H1 (cell line): ENCODE results near the gene CUEDC2. TPM values are rescaled to one million over a fixed set of nuclear protein-coding genes. Genes with fewer than 3 reads are reported as not detected.

Experiments
- CTCF ChIA-PET: fragments of 300-600 bp; sonication (Branson Sonifier 250); formaldehyde crosslinking; loops from one replicate; lab custom pipeline; 2021; ENCODE audit not compliant: partially characterized antibody; lab: Charles Lee
- POLR2A ChIA-PET: fragments of 300-600 bp; sonication (Branson Sonifier 250); formaldehyde crosslinking; loops from one replicate; lab custom pipeline; 2021; ENCODE audit warnings: inconsistent platforms; ENCODE audit not compliant: partially characterized antibody; lab: Charles Lee
- DNase-seq, 2 experiments: peaks; one replicate each; pipeline versions ENCODE4 v3.0.0 to v3.0.0-alpha.2; 2010 to 2022; ENCODE audit warnings: low spot score in 2 of 2, low read depth in 1 of 2, mixed read lengths in 1 of 2
- FAIRE-seq: peaks from 2 replicates; lab custom pipeline; 2011; peaks lifted over from hg19 to GRCh38; lab: Jason Lieb, UNC
- H2AFZ ChIP-seq: 2 replicates; pipeline ENCODE4 v1.8.1; 2012; ENCODE audit warnings: low read length, inconsistent platforms
- H2AK5ac ChIP-seq: 2 replicates; pipeline ENCODE4 v1.6.1; 2013; ENCODE audit warnings: low read depth, low read length
- H2BK120ac ChIP-seq: replicated peaks from 2 replicates; pipeline ENCODE3; 2013; ENCODE audit warnings: low read depth, low read length, inconsistent platforms
- H2BK12ac ChIP-seq: 2 replicates; pipeline ENCODE4 v1.6.1; 2013; ENCODE audit warnings: low read depth, low read length
- H2BK15ac ChIP-seq: 2 replicates; pipeline ENCODE4 v1.6.1; 2013; ENCODE audit warnings: low read length
- H2BK20ac ChIP-seq: 2 replicates; pipeline ENCODE4 v1.6.1; 2013; ENCODE audit warnings: low read length
- H2BK5ac ChIP-seq: 2 replicates; pipeline ENCODE4 v1.6.1; 2013; ENCODE audit warnings: low read depth, low read length
- H3K14ac ChIP-seq: 2 replicates; pipeline ENCODE4 v1.6.1; 2013; ENCODE audit warnings: inconsistent platforms; ENCODE audit not compliant: insufficient read length
- H3K18ac ChIP-seq: 2 replicates; pipeline ENCODE4 v1.6.1; 2013; ENCODE audit warnings: low read length; ENCODE audit errors: extremely low read depth
- H3K23ac ChIP-seq: 2 replicates; pipeline ENCODE4 v1.6.1; 2013; ENCODE audit warnings: inconsistent platforms; ENCODE audit not compliant: insufficient read length
- H3K23me2 ChIP-seq: 2 replicates; pipeline ENCODE4 v1.6.1; 2013; ENCODE audit warnings: low read depth, low read length
- H3K27ac ChIP-seq: 2 replicates; pipeline ENCODE4 v1.6.1; 2011; ENCODE audit warnings: low read depth, low read length, inconsistent platforms
- H3K27me3 ChIP-seq, 4 experiments: replicated peaks in 1 of 4; 1 replicate in 1 of 4; 2 replicates in 3 of 4; pipeline versions ENCODE4 v1.6.1 to v1.8.1; 2011 to 2013; ENCODE audit warnings: low read length in 3 of 4, mild to moderate bottlenecking in 3 of 4, inconsistent platforms in 2 of 4, mixed read lengths in 2 of 4, moderate library complexity in 1 of 4; ENCODE audit not compliant: control insufficient read depth in 3 of 4, insufficient read depth in 3 of 4; ENCODE audit errors: extremely low read depth in 1 of 4
- H3K36me3 ChIP-seq, 4 experiments: 2 replicates each; pipeline versions ENCODE4 v1.6.1 to v1.8.1; 2011 to 2013; ENCODE audit warnings: mild to moderate bottlenecking in 4 of 4, low read length in 3 of 4, moderate library complexity in 2 of 4, control low read depth in 1 of 4, inconsistent platforms in 1 of 4; ENCODE audit not compliant: insufficient read depth in 4 of 4, control insufficient read depth in 2 of 4
- H3K4ac ChIP-seq: replicated peaks from 2 replicates; pipeline ENCODE3; 2013; ENCODE audit warnings: low read length, low read depth, mixed read lengths, inconsistent platforms; ENCODE audit not compliant: insufficient read length
- H3K4me1 ChIP-seq, 4 experiments: replicated peaks in 1 of 4; 1 replicate in 1 of 4; 2 replicates in 3 of 4; pipeline versions ENCODE4 v1.6.1 to v1.8.1; 2011 to 2013; ENCODE audit warnings: low read length in 3 of 4, inconsistent platforms in 2 of 4, mixed read lengths in 1 of 4; ENCODE audit not compliant: insufficient read depth in 4 of 4, control insufficient read depth in 3 of 4
- H3K4me2 ChIP-seq, 2 experiments: 2 replicates each; pipeline versions ENCODE4 v1.6.1 to v1.8.1; 2011 to 2013; ENCODE audit warnings: low read depth in 2 of 2, low read length in 2 of 2, control low read depth in 1 of 2, inconsistent platforms in 1 of 2, mild to moderate bottlenecking in 1 of 2; ENCODE audit not compliant: insufficient read depth in 1 of 2
- H3K4me3 ChIP-seq, 4 experiments: fragments of 200-600, 300-600 bp in 1 of 4; sonication (generic), shearing (Covaris generic), sonication (Bioruptor Twin) in 1 of 4; 2 replicates each; pipeline versions ENCODE4 v1.5.1 to v1.8.1; 2011 to 2016; ENCODE audit warnings: low read length in 4 of 4, low read depth in 3 of 4, control low read depth in 2 of 4, inconsistent platforms in 2 of 4, mild to moderate bottlenecking in 2 of 4, mixed read lengths in 1 of 4, moderate library complexity in 1 of 4; ENCODE audit not compliant: insufficient read depth in 2 of 4; ENCODE audit errors: extremely low read depth in 1 of 4
- H3K56ac ChIP-seq: replicated peaks from 2 replicates; pipeline ENCODE3; 2013; ENCODE audit warnings: low read depth, mild to moderate bottlenecking, mixed read lengths, low read length, inconsistent platforms; ENCODE audit not compliant: insufficient read length
- H3K79me1 ChIP-seq: 2 replicates; pipeline ENCODE4 v1.6.1; 2013; ENCODE audit warnings: low read depth, low read length, control low read depth
- H3K79me2 ChIP-seq, 2 experiments: 2 replicates each; pipeline versions ENCODE4 v1.6.1 to v1.8.1; 2012 to 2013; ENCODE audit warnings: low read length in 2 of 2, mild to moderate bottlenecking in 2 of 2, inconsistent platforms in 1 of 2; ENCODE audit not compliant: insufficient read depth in 2 of 2, control insufficient read depth in 1 of 2
- H3K9ac ChIP-seq, 4 experiments: replicated peaks in 1 of 4; 1 replicate in 1 of 4; 2 replicates in 3 of 4; pipeline versions ENCODE4 v1.6.1 to v1.8.1; 2011 to 2013; ENCODE audit warnings: low read depth in 3 of 4, low read length in 3 of 4, control low read depth in 2 of 4, mild to moderate bottlenecking in 2 of 4, moderate library complexity in 2 of 4, inconsistent platforms in 1 of 4; ENCODE audit errors: extremely low read depth in 1 of 4
- H3K9me3 ChIP-seq, 2 experiments: 2 replicates each; pipeline versions ENCODE4 v1.6.1 to v1.8.1; 2012 to 2013; ENCODE audit warnings: mild to moderate bottlenecking in 2 of 2, moderate library complexity in 2 of 2, control low read depth in 1 of 2, inconsistent platforms in 1 of 2, low read depth in 1 of 2, low read length in 1 of 2, mixed read lengths in 1 of 2; ENCODE audit not compliant: insufficient read depth in 2 of 2
- H4K20me1 ChIP-seq, 2 experiments: replicated peaks in 1 of 2; 2 replicates each; pipeline versions ENCODE3 to v1.8.1; 2011 to 2013; ENCODE audit warnings: inconsistent platforms in 2 of 2, low read length in 2 of 2, mild to moderate bottlenecking in 1 of 2; ENCODE audit not compliant: insufficient read depth in 2 of 2, control insufficient read depth in 1 of 2
- H4K5ac ChIP-seq: 2 replicates; pipeline ENCODE4 v1.6.1; 2013; ENCODE audit warnings: low read length, low read depth, mixed read lengths, inconsistent platforms; ENCODE audit not compliant: insufficient read length
- H4K8ac ChIP-seq: 2 replicates; pipeline ENCODE4 v1.8.0; 2013; ENCODE audit warnings: mild to moderate bottlenecking, moderate library complexity, low read length, inconsistent platforms; ENCODE audit not compliant: insufficient read depth; ENCODE audit errors: extremely low read depth
- H4K91ac ChIP-seq: replicated peaks from 2 replicates; pipeline ENCODE3; 2013; ENCODE audit warnings: low read length, mixed read lengths, inconsistent platforms; ENCODE audit not compliant: insufficient read length
- CEBPB ChIP-seq: IDR thresholded peaks from 2 replicates; pipeline ENCODE4 v1.6.1; 2012; ENCODE audit warnings: low read depth, low read length
- MAFK ChIP-seq: IDR thresholded peaks from 2 replicates; pipeline ENCODE4 v1.6.1; 2012; ENCODE audit warnings: low read depth, mild to moderate bottlenecking, improper control_type of control experiment, low read length
- WGBS, 2 experiments: shearing (Covaris generic) in 1 of 2; methylation state at CpG; one replicate each; pipeline versions ENCODE4 v1.1.6 to v1.1.7; 2013 to 2015; ENCODE audit warnings: low lambda C conversion rate in 2 of 2, mixed read lengths in 2 of 2, inconsistent platforms in 1 of 2, low coverage in 1 of 2, missing lambda C conversion rate in 1 of 2; ENCODE audit not compliant: insufficient replicate concordance in 2 of 2, insufficient coverage in 1 of 2, insufficient read length in 1 of 2; ENCODE audit errors: extremely low coverage in 1 of 2, missing lambda C conversion rate in 1 of 2; 5-methylcytosine and 5-hydroxymethylcytosine counted together
- polyA plus RNA-seq, 7 experiments: library from polyadenylated mRNA; depleted of rRNA in 3 of 7; stranded (reverse) in 5 of 7; unstranded in 2 of 7; fragments of >200 nt in 5 of 7; fragments of 200-250 nt in 2 of 7; gene quantifications; 1 replicate in 5 of 7; 2 replicates in 1 of 7; 4 replicates in 1 of 7; pipeline versions ENCODE4 v1.2.1 to v1.2.3, GENCODE V29; 2011 to 2013; ENCODE audit warnings: missing spikeins in 2 of 7, mixed read lengths in 2 of 7
- total RNA-seq: library from RNA; stranded (reverse); fragmentation: NEBNext Ultra II Directional; extraction: Animal tissue kit (Norgen Biotek cat#: 25700); gene quantifications from 2 replicates; pipeline ENCODE4 v1.2.1, GENCODE V29; 2021

Gene CUEDC2
- total and polyA plus RNA-seq, 2 of the 8 experiments (the other 6 are each of a cell fraction or from before 2014, with no cell fraction given) = 41.7 to 55.2 TPM

DNA sequence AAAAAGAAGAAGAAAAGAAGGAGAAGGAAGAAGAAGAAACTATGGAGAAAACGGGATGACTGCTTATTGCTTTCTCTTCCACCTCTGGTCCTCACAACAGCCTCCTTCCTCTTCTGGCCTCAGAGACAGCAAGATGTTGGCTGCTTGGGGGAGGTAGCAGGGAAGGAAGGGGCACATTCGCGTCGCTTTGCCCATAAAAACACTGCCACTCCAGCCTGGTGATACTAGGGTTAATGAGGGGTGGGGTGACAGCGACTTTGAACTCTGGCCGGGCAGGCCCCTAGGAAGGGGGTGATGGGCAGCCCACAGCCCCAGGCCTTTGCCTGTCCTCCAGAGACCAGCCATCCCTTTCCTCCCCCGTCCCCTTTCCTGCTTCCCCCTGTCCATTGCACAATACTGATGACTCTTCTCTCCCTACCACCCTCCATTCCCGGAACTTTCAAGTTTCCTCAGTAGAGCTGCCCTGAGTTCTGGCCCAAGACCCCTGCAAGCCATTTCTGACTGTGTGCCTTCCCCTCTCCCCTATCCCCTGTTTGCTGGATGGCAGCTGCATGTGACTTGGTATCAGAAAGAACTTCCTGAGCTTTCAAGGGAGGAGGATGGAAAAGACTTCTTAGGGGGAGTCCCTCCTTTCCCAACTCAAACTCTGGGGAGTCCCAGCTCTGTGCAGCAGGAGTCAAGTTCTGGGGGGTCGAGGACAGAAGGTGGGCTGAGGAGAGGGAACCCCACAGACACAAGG is 2.2 kb upstream of the CUEDC2 start:
- Histone ChIP-seq H2BK12ac (no peak overlapping the region), H3K79me1 (no peaks in the 10 kb centered on the region), H3K56ac (no peak overlapping the region), H2BK15ac (no peak overlapping the region), H2AFZ (no peak overlapping the region), H3K4me2 (peak overlapping the region; percentile 62 to 74), H2BK120ac (no peak overlapping the region)
- no peak for DNase-seq
- peak; percentile 77 for TF ChIP-seq CEBPB
- no peak for TF ChIP-seq MAFK
- TF ChIP-seq, all 59 proteins: peak for 1
- Histone ChIP-seq H3K9ac (no peak overlapping the region), H4K91ac (no peak overlapping the region), H3K27ac (no peak overlapping the region), H3K36me3 (no peaks in the 10 kb centered on the region; a peak in 1 of 8 replicates), H2AK5ac (0 out of 2 replicates have a peak overlapping the region, but pooled peaks have one; percentile 24), H3K27me3 (peaks cover 13 to 37% (median 34%) of the 10 kb centered on the region in 4 experiments), H2BK20ac (no peak overlapping the region), H4K5ac (no peak overlapping the region), H3K9me3 (no peaks in the 10 kb centered on the region), H3K4me3 (peak overlapping the region in 2 of 4 experiments; percentile 2 to 52; a peak in 1 of 8 replicates), H3K18ac (no peak overlapping the region), H3K4me1 (peaks cover 0 to 18% (median 13%) of the 10 kb centered on the region in 4 experiments; a peak in 6 of 7 replicates), H3K4ac (no peak overlapping the region), H2BK5ac (no peak overlapping the region), H3K23ac (no peak overlapping the region), H3K23me2 (peaks cover 9% of the 10 kb centered on the region), H4K8ac (no peak overlapping the region), H3K14ac (no peak overlapping the region), H4K20me1 (no peaks in the 10 kb centered on the region), H3K79me2 (no peaks in the 10 kb centered on the region; a peak in 1 of 4 replicates)
- ChIA-PET POLR2A (interaction anchor here (0.6 to 9.0 kb wide), 5 partner anchors 13 to 211 kb away, joined by 3 to 75 read pairs (median 23); partner anchors contain the start of genes C10orf95 and FBXL15), CTCF (interaction anchor here (1.0 to 7.5 kb wide), 11 partner anchors 8 to 51 kb away, joined by 4 to 40 read pairs (median 8); partner anchors contain the start of genes C10orf95, FBXL15 and NFKB2)
- WGBS, 2 experiments = 26% methylated on average over 7 of the region's 9 CpGs; no CpG with 5 or more reads in 1 of the 2 experiments
- FAIRE-seq = no peak
